PC-3 (cell line): Measurements from ENCODE around the gene CACNA1E. TPM values are rescaled to one million over a fixed set of nuclear protein-coding genes. Genes with fewer than 3 reads are reported as not detected.

Experiments used
- ATAC-seq: fragments of 200-7000 bp; cut with Tn5 transposase; 2 replicates; pipeline ENCODE4 v1.9.1; 2020; ENCODE audit warnings: mild to moderate bottlenecking, moderate library complexity
- BruUV-seq: library from RNA; stranded (reverse); fragments of 400-500 nt; replicated peaks from 2 replicates; lab custom pipeline; 2021; lab: Mats Ljungman, UMichigan
- CTCF ChIA-PET: fragments of 300-600 bp; sonication (Branson Sonifier 250); formaldehyde crosslinking; loops from one replicate; lab custom pipeline; 2022; ENCODE audit warnings: antibody characterized with exemption; lab: Charles Lee
- POLR2A ChIA-PET: fragments of 300-600 bp; sonication (Branson Sonifier 250); formaldehyde crosslinking; loops from one replicate; lab custom pipeline; 2022; ENCODE audit warnings: antibody characterized with exemption; ENCODE audit not compliant: unreplicated experiment; lab: Charles Lee
- DNase-seq: peaks from one replicate; pipeline ENCODE4 v3.0.0-alpha.2; 2015
- H2AFZ ChIP-seq: fragments of 300-600 bp; sonication (generic); 2 replicates; pipeline ENCODE4 v1.6.0; 2016; ENCODE audit warnings: antibody characterized with exemption, low read length
- H3F3A ChIP-seq: fragments of 300-600 bp; sonication (generic); one replicate; pipeline ENCODE4 v1.6.0; 2017; ENCODE audit warnings: antibody characterized with exemption, low read length, control low read depth, mild to moderate bottlenecking; ENCODE audit not compliant: unreplicated experiment
- H3K27ac ChIP-seq: fragments of 300-600 bp; sonication (generic); 2 replicates; pipeline ENCODE4 v1.5.1; 2016; ENCODE audit warnings: mild to moderate bottlenecking, low read length
- H3K27me3 ChIP-seq: fragments of 300-600 bp; sonication (generic); 2 replicates; pipeline ENCODE4 v1.6.1; 2016; ENCODE audit warnings: low read length, mixed read lengths
- H3K36me3 ChIP-seq: fragments of 300-600 bp; sonication (generic); 2 replicates; pipeline ENCODE4 v1.6.1; 2016; ENCODE audit warnings: low read depth, mixed run types, low read length, mixed read lengths
- H3K4me1 ChIP-seq: fragments of 300-600 bp; sonication (generic); 2 replicates; pipeline ENCODE4 v1.5.1; 2016; ENCODE audit warnings: low read length; ENCODE audit not compliant: insufficient read depth
- H3K4me2 ChIP-seq: fragments of 300-600 bp; sonication (generic); 2 replicates; pipeline ENCODE4 v1.6.0; 2016; ENCODE audit warnings: low read length
- H3K4me3 ChIP-seq: fragments of 300-600 bp; sonication (generic); 2 replicates; pipeline ENCODE4 v1.5.1; 2016; ENCODE audit warnings: mild to moderate bottlenecking, low read length, mixed read lengths
- H3K79me2 ChIP-seq: fragments of 300-600 bp; sonication (generic); 2 replicates; pipeline ENCODE4 v1.6.1; 2017; ENCODE audit warnings: low read length, mixed read lengths
- H3K9ac ChIP-seq: fragments of 300-600 bp; sonication (generic); 2 replicates; pipeline ENCODE4 v1.6.0; 2016; ENCODE audit warnings: mild to moderate bottlenecking, low read length
- H3K9me2 ChIP-seq: fragments of 300-600 bp; sonication (generic); replicated peaks from 2 replicates; pipeline ENCODE4 v1.6.1; 2016; ENCODE audit warnings: mixed run types, low read length, mixed read lengths
- H3K9me3 ChIP-seq: fragments of 300-600 bp; sonication (generic); 2 replicates; pipeline ENCODE4 v1.6.1; 2016; ENCODE audit warnings: low read length, mixed read lengths
- H4K20me1 ChIP-seq: fragments of 300-600 bp; sonication (generic); 2 replicates; pipeline ENCODE4 v1.6.1; 2016; ENCODE audit warnings: low read length, mixed read lengths
- EZH2 ChIP-seq: fragments of 300-600 bp; sonication (generic); IDR thresholded peaks from one replicate; pipeline ENCODE4 v1.6.1; 2017; ENCODE audit warnings: antibody characterized with exemption, mild to moderate bottlenecking, low read length; ENCODE audit not compliant: unreplicated experiment
- EZH2phosphoT487 ChIP-seq: fragments of 300-600 bp; sonication (generic); IDR thresholded peaks from 2 replicates; pipeline ENCODE4 v1.6.1; 2018; ENCODE audit warnings: mild to moderate bottlenecking, antibody characterized with exemption, low read length, borderline replicate concordance
- intact Hi-C: fragments of 100-400 bp; cut with micrococcal nuclease; formaldehyde crosslinking; loops from 2 replicates; pipeline ENCODE4 v1.9.0; 2023
- total RNA-seq: library from RNA; depleted of rRNA; stranded (reverse); fragments of >200 nt; gene quantifications from 2 replicates; pipeline ENCODE4 v1.2.3, GENCODE V29; 2014
- TF ChIP-seq, protein P1 (sequence below): fragments of 300-600 bp; sonication (generic); conservative IDR thresholded peaks from 2 replicates; pipeline ENCODE4 v1.5.1; 2017; ENCODE audit warnings: antibody characterized with exemption, low read depth, mild to moderate bottlenecking, low read length

CACNA1E gene
- total RNA-seq, 1 experiment from 2014 or later: not detected

DNA sequence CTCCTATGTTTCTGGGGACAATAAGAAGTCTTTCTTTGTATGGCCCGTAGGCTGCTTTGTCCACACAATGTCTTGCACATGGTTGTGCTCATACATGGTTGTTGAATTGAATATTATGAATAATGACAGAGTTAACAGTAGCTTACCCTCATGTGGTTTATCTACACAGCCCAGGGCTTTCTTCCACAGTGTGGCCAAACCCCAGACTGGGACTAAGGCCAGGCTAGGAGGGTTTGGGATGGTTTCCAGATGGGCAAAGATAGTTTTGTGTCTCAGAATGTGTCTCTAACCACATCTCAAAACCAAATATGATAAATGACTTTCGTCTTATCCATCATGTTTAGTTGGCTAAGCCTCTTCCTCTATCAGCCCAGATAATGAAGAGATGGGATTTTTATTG lies 65.2 kb downstream of the CACNA1E start:
- Histone ChIP-seq H3K27ac (no peak overlapping the region), H3K79me2 (no peaks in the 10 kb centered on the region), H4K20me1 (no peaks in the 10 kb centered on the region), H3K9ac (no peak overlapping the region), H3K36me3 (no peaks in the 10 kb centered on the region), H3K9me2 (no peaks in the 10 kb centered on the region), H3K4me3 (no peak overlapping the region), H3K27me3 (peaks cover 17% of the 10 kb centered on the region; the same call in 1 of the 2 replicates), H3K4me1 (no peaks in the 10 kb centered on the region), H2AFZ (no peak overlapping the region), H3K4me2 (no peak overlapping the region), H3K9me3 (no peaks in the 10 kb centered on the region), H3F3A (no peaks in the 10 kb centered on the region)
- ChIA-PET POLR2A (no interaction called here), CTCF (no interaction called here)
- ATAC-seq (no peak), DNase-seq (no peak)
- intact Hi-C loops: no loop called here
- no TSS peak for BruUV-seq
- TF ChIP-seq EZH2 (no peak), EZH2phosphoT487 (no peak)
- TF ChIP-seq, protein P1, sequence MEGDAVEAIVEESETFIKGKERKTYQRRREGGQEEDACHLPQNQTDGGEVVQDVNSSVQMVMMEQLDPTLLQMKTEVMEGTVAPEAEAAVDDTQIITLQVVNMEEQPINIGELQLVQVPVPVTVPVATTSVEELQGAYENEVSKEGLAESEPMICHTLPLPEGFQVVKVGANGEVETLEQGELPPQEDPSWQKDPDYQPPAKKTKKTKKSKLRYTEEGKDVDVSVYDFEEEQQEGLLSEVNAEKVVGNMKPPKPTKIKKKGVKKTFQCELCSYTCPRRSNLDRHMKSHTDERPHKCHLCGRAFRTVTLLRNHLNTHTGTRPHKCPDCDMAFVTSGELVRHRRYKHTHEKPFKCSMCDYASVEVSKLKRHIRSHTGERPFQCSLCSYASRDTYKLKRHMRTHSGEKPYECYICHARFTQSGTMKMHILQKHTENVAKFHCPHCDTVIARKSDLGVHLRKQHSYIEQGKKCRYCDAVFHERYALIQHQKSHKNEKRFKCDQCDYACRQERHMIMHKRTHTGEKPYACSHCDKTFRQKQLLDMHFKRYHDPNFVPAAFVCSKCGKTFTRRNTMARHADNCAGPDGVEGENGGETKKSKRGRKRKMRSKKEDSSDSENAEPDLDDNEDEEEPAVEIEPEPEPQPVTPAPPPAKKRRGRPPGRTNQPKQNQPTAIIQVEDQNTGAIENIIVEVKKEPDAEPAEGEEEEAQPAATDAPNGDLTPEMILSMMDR: no peak

DNA sequence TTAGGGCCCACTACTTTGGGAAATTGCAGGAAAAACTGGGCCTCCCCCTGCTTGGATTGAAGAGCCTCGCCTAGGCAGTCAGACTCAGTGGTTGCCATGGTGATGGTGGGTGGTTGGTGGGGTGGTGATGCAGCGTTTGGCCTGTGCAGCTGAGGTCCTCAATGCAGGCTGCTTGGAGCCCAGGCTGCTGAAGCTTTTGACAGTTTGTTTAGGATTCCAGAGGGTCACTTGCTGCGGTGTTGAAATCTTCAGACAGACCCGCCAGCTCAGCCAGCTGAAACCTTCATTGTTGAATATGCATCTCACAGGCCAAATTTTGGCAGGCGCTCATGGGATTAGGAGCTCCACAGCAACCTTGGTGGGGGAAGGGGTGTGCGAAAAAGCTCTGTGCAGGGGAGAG lies 67.9 kb downstream of the CACNA1E start:
- BruUV-seq: no TSS peak
- H3F3A ChIP-seq: no peaks in the 10 kb centered on the region
- ATAC-seq: no peak
- ChIA-PET POLR2A (no interaction called here), CTCF (no interaction called here)
- H2AFZ ChIP-seq: no peak overlapping the region
- no peaks in the 10 kb centered on the region for H3K79me2 ChIP-seq
- intact Hi-C loops: no loop called here
- TF ChIP-seq EZH2 (no peak), EZH2phosphoT487 (no peak)
- TF ChIP-seq, protein P1: no peak
- H4K20me1 ChIP-seq: no peaks in the 10 kb centered on the region
- H3K4me1 ChIP-seq: no peaks in the 10 kb centered on the region
- no peaks in the 10 kb centered on the region for H3K36me3 ChIP-seq
- no peaks in the 10 kb centered on the region for H3K9me3 ChIP-seq
- no peaks in the 10 kb centered on the region for H3K9me2 ChIP-seq
- H3K27me3 ChIP-seq: peaks cover 13% of the 10 kb centered on the region; the same call in 1 of the 2 replicates
- no peak overlapping the region for H3K9ac ChIP-seq
- DNase-seq: no peak
- no peak overlapping the region for H3K4me2 ChIP-seq
- H3K4me3 ChIP-seq: no peak overlapping the region
- H3K27ac ChIP-seq: no peak overlapping the region

DNA sequence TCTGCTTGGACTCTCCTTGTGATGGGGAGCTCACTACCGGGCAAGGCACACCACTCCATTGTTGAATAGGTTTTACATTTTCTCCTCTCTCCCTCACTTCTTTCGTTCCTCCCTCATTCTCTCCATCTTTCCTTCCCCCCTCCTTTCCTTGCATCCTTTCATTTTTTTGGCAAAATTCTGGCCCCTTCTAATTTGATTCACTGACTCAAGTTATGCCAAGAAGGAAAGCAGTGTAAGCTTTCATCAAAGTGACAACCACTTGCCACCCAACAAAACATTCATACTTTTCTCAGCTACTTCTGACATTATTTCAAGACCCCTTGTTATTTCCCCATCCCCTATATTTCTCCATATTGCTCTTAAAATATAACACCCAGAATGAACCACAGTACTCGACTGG lies 68.4 kb downstream of the CACNA1E start:
- Histone ChIP-seq H3K9me3 (no peaks in the 10 kb centered on the region), H3K4me3 (no peak overlapping the region), H3K4me1 (no peaks in the 10 kb centered on the region), H3K79me2 (no peaks in the 10 kb centered on the region), H3K4me2 (no peak overlapping the region), H3F3A (no peaks in the 10 kb centered on the region), H3K27ac (no peak overlapping the region), H3K27me3 (peaks cover 11% of the 10 kb centered on the region; the same call in 1 of the 2 replicates), H4K20me1 (no peaks in the 10 kb centered on the region), H2AFZ (no peak overlapping the region), H3K36me3 (no peaks in the 10 kb centered on the region), H3K9me2 (no peaks in the 10 kb centered on the region), H3K9ac (no peak overlapping the region)
- TF ChIP-seq, protein P1: no peak
- TF ChIP-seq EZH2phosphoT487: no peak
- TF ChIP-seq EZH2: no peak
- intact Hi-C loops: no loop called here
- BruUV-seq: no TSS peak
- CTCF ChIA-PET: no interaction called here
- DNase-seq: no peak
- POLR2A ChIA-PET: no interaction called here
- no peak for ATAC-seq
